ENCODE data around the gene UNCX. TPM values are rescaled to one million over a fixed set of nuclear protein-coding genes. Genes with fewer than 3 reads are reported as not detected.

Gene UNCX
- total and polyA plus RNA-seq, 2 of the 8 experiments (the other 6 are each of a cell fraction or from before 2014, with no cell fraction given): not detected

DNA sequence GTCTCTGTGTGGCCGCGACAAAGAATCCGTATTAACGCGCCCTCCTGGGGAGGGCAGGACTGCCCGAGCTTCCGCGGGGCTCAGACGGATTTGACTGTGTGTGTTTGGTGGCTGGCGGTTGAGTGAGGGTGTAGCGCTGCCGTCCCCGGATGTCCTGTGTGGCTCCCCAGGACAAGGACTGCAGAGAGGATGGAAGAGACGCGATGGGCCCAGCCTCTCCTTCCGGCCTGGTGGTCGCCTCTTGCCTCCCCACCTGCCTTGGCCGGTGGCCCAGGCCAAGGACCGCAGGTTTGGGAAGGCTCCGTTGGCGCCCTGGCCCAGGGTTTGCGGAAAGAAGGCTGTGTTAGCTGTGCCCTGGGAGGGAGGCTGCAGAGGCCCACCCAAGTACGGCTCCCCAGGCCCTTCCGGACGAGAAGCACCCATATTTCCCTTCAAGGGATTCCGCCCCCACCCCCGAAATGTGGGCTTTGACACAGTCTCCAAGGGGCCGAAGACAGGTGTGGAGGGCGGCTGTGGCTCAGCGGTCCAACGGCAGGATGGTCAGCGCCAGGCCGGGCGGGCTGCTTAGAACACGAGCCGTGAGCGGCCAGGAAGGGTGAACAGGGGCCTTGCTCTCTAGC, 2.3 kb downstream of the UNCX start (continued):
- TF ChIP-seq RXRA (IDR thresholded peaks at IDR 0.05; ENCODE audit: insufficient read depth, low read depth, low read length) (no peak), JUN (IDR thresholded peaks at IDR 0.05; ENCODE audit: low read depth, low read length) (no peak), POLR2A (IDR thresholded peaks at IDR 0.05; ENCODE audit: control extremely low read depth in 1 of 2, low read depth in 2 of 2, low read length in 2 of 2) (no peak), CHD2 (IDR thresholded peaks at IDR 0.05; ENCODE audit: low read length) (no peak), JUND (IDR thresholded peaks at IDR 0.05; ENCODE audit: low read length) (no peak), SRF (IDR thresholded peaks at IDR 0.05; ENCODE audit: low read depth, low read length) (no peak), HDAC6 (IDR thresholded peaks at IDR 0.05; ENCODE audit: low read depth, low read length) (no peak), CEBPB (IDR thresholded peaks at IDR 0.05; ENCODE audit: low read depth, low read length) (peak; percentile 89), SIN3A (conservative IDR thresholded peaks at IDR 0.05 in 1 of 2, IDR thresholded peaks at IDR 0.05 in 1 of 2; ENCODE audit: low read depth in 1 of 2, low read length in 2 of 2) (no peak), CHD1 (IDR thresholded peaks at IDR 0.05; ENCODE audit: low read depth, low read length) (no peak), EP300 (IDR thresholded peaks at IDR 0.05; ENCODE audit: borderline replicate concordance in 1 of 2, low read depth in 2 of 2, low read length in 2 of 2) (no peak)
- TF ChIP-seq, protein P1, sequence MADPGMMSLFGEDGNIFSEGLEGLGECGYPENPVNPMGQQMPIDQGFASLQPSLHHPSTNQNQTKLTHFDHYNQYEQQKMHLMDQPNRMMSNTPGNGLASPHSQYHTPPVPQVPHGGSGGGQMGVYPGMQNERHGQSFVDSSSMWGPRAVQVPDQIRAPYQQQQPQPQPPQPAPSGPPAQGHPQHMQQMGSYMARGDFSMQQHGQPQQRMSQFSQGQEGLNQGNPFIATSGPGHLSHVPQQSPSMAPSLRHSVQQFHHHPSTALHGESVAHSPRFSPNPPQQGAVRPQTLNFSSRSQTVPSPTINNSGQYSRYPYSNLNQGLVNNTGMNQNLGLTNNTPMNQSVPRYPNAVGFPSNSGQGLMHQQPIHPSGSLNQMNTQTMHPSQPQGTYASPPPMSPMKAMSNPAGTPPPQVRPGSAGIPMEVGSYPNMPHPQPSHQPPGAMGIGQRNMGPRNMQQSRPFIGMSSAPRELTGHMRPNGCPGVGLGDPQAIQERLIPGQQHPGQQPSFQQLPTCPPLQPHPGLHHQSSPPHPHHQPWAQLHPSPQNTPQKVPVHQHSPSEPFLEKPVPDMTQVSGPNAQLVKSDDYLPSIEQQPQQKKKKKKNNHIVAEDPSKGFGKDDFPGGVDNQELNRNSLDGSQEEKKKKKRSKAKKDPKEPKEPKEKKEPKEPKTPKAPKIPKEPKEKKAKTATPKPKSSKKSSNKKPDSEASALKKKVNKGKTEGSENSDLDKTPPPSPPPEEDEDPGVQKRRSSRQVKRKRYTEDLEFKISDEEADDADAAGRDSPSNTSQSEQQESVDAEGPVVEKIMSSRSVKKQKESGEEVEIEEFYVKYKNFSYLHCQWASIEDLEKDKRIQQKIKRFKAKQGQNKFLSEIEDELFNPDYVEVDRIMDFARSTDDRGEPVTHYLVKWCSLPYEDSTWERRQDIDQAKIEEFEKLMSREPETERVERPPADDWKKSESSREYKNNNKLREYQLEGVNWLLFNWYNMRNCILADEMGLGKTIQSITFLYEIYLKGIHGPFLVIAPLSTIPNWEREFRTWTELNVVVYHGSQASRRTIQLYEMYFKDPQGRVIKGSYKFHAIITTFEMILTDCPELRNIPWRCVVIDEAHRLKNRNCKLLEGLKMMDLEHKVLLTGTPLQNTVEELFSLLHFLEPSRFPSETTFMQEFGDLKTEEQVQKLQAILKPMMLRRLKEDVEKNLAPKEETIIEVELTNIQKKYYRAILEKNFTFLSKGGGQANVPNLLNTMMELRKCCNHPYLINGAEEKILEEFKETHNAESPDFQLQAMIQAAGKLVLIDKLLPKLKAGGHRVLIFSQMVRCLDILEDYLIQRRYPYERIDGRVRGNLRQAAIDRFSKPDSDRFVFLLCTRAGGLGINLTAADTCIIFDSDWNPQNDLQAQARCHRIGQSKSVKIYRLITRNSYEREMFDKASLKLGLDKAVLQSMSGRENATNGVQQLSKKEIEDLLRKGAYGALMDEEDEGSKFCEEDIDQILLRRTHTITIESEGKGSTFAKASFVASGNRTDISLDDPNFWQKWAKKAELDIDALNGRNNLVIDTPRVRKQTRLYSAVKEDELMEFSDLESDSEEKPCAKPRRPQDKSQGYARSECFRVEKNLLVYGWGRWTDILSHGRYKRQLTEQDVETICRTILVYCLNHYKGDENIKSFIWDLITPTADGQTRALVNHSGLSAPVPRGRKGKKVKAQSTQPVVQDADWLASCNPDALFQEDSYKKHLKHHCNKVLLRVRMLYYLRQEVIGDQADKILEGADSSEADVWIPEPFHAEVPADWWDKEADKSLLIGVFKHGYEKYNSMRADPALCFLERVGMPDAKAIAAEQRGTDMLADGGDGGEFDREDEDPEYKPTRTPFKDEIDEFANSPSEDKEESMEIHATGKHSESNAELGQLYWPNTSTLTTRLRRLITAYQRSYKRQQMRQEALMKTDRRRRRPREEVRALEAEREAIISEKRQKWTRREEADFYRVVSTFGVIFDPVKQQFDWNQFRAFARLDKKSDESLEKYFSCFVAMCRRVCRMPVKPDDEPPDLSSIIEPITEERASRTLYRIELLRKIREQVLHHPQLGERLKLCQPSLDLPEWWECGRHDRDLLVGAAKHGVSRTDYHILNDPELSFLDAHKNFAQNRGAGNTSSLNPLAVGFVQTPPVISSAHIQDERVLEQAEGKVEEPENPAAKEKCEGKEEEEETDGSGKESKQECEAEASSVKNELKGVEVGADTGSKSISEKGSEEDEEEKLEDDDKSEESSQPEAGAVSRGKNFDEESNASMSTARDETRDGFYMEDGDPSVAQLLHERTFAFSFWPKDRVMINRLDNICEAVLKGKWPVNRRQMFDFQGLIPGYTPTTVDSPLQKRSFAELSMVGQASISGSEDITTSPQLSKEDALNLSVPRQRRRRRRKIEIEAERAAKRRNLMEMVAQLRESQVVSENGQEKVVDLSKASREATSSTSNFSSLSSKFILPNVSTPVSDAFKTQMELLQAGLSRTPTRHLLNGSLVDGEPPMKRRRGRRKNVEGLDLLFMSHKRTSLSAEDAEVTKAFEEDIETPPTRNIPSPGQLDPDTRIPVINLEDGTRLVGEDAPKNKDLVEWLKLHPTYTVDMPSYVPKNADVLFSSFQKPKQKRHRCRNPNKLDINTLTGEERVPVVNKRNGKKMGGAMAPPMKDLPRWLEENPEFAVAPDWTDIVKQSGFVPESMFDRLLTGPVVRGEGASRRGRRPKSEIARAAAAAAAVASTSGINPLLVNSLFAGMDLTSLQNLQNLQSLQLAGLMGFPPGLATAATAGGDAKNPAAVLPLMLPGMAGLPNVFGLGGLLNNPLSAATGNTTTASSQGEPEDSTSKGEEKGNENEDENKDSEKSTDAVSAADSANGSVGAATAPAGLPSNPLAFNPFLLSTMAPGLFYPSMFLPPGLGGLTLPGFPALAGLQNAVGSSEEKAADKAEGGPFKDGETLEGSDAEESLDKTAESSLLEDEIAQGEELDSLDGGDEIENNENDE (IDR thresholded peaks at IDR 0.05; ENCODE audit: insufficient replicate concordance, low read length): no peak
